Smooth muscle cell (in vitro differentiated cells): ENCODE data around the gene LRRC71. TPM values are rescaled to one million over a fixed set of nuclear protein-coding genes. Genes with fewer than 3 reads are reported as not detected.

ENCODE experiments used
- DNase-seq: peaks from one replicate; lab custom pipeline; 2025; ENCODE audit not compliant: unreplicated experiment; lab: John Stamatoyannopoulos, UW
- H2AFZ ChIP-seq: fragments of 200-600 bp; sonication (generic); 2 replicates; pipeline ENCODE4 v1.6.0; 2016; ENCODE audit warnings: antibody characterized with exemption, low read depth, mild to moderate bottlenecking
- H3F3A ChIP-seq: fragments of 200-600 bp; sonication (generic); 2 replicates; pipeline ENCODE4 v1.6.0; 2017; ENCODE audit warnings: antibody characterized with exemption, low read depth
- H3K27ac ChIP-seq: fragments of 200-600 bp; sonication (generic); 2 replicates; pipeline ENCODE4 v1.5.1; 2016; ENCODE audit warnings: low read depth, mild to moderate bottlenecking
- H3K27me3 ChIP-seq: fragments of 200-600 bp; sonication (generic); 2 replicates; pipeline ENCODE4 v1.6.1; 2016; ENCODE audit warnings: low read depth, mild to moderate bottlenecking
- H3K36me3 ChIP-seq: fragments of 200-600 bp; sonication (generic); 2 replicates; pipeline ENCODE4 v1.5.1; 2016; ENCODE audit warnings: low read depth
- H3K4me1 ChIP-seq: fragments of 200-600 bp; sonication (generic); 2 replicates; pipeline ENCODE4 v1.5.1; 2016; ENCODE audit warnings: low read depth
- H3K4me2 ChIP-seq: fragments of 200-600 bp; sonication (generic); 2 replicates; pipeline ENCODE4 v1.6.0; 2016; ENCODE audit warnings: mild to moderate bottlenecking
- H3K4me3 ChIP-seq: fragments of 200-600 bp; sonication (generic); 2 replicates; pipeline ENCODE4 v1.5.1; 2016; ENCODE audit warnings: mild to moderate bottlenecking
- H3K79me2 ChIP-seq: fragments of 200-600 bp; sonication (generic); 2 replicates; pipeline ENCODE4 v1.6.0; 2016; ENCODE audit warnings: low read depth, mild to moderate bottlenecking
- H3K9ac ChIP-seq: fragments of 200-600 bp; sonication (generic); 2 replicates; pipeline ENCODE4 v1.6.0; 2016; ENCODE audit warnings: low read depth
- H3K9me3 ChIP-seq: fragments of 200-600 bp; sonication (generic); replicated peaks from 2 replicates; pipeline ENCODE4 v1.5.1; 2016; ENCODE audit warnings: low read depth
- H4K20me1 ChIP-seq: fragments of 200-600 bp; sonication (generic); 2 replicates; pipeline ENCODE4 v1.6.0; 2016; ENCODE audit warnings: low read depth
- WGBS: methylation state at CpG from one replicate; pipeline ENCODE4 v1.1.7; 2016; ENCODE audit warnings: low lambda C conversion rate; 5-methylcytosine and 5-hydroxymethylcytosine counted together
- polyA plus RNA-seq: library from polyadenylated mRNA; unstranded; fragments of >200 nt; fragmentation: Nextera tagmentation; extraction: Ambion mirVana; gene quantifications from 2 replicates; pipeline ENCODE4 v1.2.1, GENCODE V29; 2016
- total RNA-seq: library from RNA; depleted of rRNA; stranded (reverse); fragments of >200 nt; gene quantifications from 2 replicates; pipeline ENCODE4 v1.2.3, GENCODE V29; 2014
- TF ChIP-seq, protein P1 (sequence below): fragments of 200-600 bp; sonication (generic); IDR thresholded peaks from 2 replicates; pipeline ENCODE4 v1.5.1; 2017; ENCODE audit warnings: borderline replicate concordance, mild to moderate bottlenecking, antibody characterized with exemption; ENCODE audit not compliant: insufficient read depth, poor library complexity, severe bottlenecking

LRRC71 gene
- total and polyA plus RNA-seq, 2 experiments from 2014 or later = not detected

DNA sequence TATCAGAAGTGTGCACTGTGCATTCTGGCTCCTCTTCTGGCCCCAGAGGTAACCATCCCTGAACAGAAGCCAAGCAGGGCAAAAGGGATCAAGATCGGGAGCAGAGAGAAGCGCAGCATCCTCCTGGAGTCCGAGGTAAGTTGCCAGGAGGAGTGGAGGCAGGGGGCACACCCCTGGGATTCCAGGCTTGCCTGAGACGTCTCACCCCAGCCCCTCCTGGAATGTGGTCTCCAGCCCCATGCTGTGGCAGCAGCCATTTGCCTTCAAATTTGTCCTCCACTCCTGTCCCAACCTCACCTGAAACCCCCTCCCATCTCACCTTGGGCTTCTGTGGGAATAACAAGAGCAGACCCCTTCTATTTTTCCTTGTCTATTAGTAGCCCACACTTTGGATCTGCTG is 10.1 kb downstream of the LRRC71 start:
- H3K9ac ChIP-seq = no peak overlapping the region
- H3K36me3 ChIP-seq = no peaks in the 10 kb centered on the region
- no peaks in the 10 kb centered on the region for H3F3A ChIP-seq
- peaks cover 55% of the 10 kb centered on the region for H3K27me3 ChIP-seq
- H3K9me3 ChIP-seq = no peaks in the 10 kb centered on the region
- H3K4me3 ChIP-seq = no peak overlapping the region
- H3K27ac ChIP-seq = no peak overlapping the region
- peaks cover 14% of the 10 kb centered on the region for H4K20me1 ChIP-seq
- no peaks in the 10 kb centered on the region for H3K4me1 ChIP-seq
- H3K79me2 ChIP-seq = no peaks in the 10 kb centered on the region
- no peak for DNase-seq
- no peak overlapping the region for H3K4me2 ChIP-seq
- 75% methylated on average over 4 of the region's 4 CpGs for WGBS
- TF ChIP-seq, protein P1, sequence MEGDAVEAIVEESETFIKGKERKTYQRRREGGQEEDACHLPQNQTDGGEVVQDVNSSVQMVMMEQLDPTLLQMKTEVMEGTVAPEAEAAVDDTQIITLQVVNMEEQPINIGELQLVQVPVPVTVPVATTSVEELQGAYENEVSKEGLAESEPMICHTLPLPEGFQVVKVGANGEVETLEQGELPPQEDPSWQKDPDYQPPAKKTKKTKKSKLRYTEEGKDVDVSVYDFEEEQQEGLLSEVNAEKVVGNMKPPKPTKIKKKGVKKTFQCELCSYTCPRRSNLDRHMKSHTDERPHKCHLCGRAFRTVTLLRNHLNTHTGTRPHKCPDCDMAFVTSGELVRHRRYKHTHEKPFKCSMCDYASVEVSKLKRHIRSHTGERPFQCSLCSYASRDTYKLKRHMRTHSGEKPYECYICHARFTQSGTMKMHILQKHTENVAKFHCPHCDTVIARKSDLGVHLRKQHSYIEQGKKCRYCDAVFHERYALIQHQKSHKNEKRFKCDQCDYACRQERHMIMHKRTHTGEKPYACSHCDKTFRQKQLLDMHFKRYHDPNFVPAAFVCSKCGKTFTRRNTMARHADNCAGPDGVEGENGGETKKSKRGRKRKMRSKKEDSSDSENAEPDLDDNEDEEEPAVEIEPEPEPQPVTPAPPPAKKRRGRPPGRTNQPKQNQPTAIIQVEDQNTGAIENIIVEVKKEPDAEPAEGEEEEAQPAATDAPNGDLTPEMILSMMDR = no peak
- H2AFZ ChIP-seq = no peak overlapping the region

DNA sequence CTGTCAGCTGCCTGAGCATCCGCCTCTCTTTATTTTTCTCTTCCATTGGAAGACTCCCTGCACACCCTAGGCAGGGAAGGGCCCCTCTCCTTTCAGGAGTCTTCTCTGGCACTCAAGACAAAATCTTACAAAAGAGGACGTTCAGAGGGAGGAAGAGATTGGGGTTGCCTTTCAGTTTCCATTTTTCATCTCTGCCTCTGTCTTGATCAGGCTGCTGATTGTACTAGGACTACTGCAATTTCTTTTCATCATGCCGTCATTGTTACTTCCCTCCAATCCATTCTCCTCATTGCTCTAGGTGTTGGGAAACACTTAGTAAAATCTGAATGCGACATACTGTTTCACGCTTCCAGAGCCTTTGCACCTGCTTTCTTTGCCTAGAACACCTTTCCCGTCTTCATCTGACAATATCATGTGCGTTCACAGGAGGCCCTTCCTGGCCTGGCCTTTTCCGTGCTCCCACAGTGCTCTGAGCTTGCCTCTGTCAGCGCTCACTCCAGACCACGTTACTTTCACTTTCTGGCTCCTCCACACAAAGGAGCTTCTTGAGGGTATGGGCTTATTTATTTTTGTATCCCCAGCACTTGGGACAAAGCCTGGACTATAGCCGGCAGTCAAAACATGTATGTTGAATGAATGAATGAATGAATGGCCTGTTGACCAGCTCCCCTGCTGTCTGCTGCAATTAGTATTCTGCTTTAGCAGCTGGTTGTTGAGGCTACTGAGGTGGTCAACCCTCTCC is 10.9 kb downstream of the LRRC71 start:
- Histone ChIP-seq H3K4me1 (no peaks in the 10 kb centered on the region), H3K79me2 (no peaks in the 10 kb centered on the region), H2AFZ (no peak overlapping the region), H3K27ac (no peak overlapping the region), H4K20me1 (peaks cover 9% of the 10 kb centered on the region), H3K4me3 (no peak overlapping the region), H3K36me3 (no peaks in the 10 kb centered on the region), H3K4me2 (no peak overlapping the region), H3F3A (no peaks in the 10 kb centered on the region), H3K9me3 (no peaks in the 10 kb centered on the region), H3K27me3 (peaks cover 55% of the 10 kb centered on the region), H3K9ac (no peak overlapping the region)
- no peak for DNase-seq
- TF ChIP-seq, protein P1 = no peak
- WGBS = 86% methylated on average over 11 of the region's 11 CpGs

DNA sequence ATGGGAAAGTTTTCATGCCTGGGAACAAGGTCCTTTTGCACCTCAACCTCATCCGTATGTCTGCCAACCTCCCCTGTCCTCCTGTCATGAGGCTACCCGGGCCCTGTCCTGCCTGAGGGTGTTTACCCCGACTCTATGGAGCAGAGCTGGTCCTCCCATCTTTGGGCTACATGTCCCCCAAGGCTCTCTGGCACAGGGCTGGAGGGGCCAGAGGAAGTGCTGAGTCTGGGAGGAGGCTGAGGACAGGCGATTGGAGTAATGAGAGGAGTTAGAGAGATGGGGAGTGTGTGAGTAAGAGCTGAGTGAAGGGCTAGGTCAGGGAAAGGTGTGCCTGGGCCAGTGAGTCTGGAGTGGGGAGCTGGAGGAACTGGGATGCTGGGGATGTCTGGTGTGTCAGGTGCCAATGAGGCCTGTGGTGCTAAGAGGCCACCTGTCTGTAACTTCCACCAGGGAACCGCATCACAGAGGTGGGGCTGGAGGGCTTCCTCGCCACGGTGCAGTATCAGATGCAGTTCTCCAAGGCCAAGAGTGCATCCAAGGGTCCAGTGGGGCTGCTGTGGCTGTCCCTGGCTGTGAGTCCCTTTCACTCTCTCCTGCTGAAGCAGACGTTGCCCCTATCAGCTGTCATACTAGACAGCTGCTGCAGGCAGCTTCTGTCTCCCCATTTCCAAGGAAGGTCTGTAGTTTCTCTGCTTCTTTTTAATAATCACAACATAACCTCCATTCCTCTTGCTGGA is 11.7 kb downstream of the LRRC71 start:
- H3K27me3 ChIP-seq = peaks cover 49% of the 10 kb centered on the region
- H3K9me3 ChIP-seq = no peaks in the 10 kb centered on the region
- no peak for DNase-seq
- no peaks in the 10 kb centered on the region for H3K79me2 ChIP-seq
- H2AFZ ChIP-seq = no peak overlapping the region
- TF ChIP-seq, protein P1 = no peak
- H3K9ac ChIP-seq = no peak overlapping the region
- no peak overlapping the region for H3K4me2 ChIP-seq
- 64% methylated on average over 8 of the region's 8 CpGs for WGBS
- no peak overlapping the region for H3K27ac ChIP-seq
- no peak overlapping the region for H3K4me3 ChIP-seq
- peaks cover 4% of the 10 kb centered on the region for H4K20me1 ChIP-seq
- no peaks in the 10 kb centered on the region for H3F3A ChIP-seq
- no peaks in the 10 kb centered on the region for H3K4me1 ChIP-seq
- no peaks in the 10 kb centered on the region for H3K36me3 ChIP-seq
